ENCODE data around the gene CCDC73.

The CCDC73 gene

DNA sequence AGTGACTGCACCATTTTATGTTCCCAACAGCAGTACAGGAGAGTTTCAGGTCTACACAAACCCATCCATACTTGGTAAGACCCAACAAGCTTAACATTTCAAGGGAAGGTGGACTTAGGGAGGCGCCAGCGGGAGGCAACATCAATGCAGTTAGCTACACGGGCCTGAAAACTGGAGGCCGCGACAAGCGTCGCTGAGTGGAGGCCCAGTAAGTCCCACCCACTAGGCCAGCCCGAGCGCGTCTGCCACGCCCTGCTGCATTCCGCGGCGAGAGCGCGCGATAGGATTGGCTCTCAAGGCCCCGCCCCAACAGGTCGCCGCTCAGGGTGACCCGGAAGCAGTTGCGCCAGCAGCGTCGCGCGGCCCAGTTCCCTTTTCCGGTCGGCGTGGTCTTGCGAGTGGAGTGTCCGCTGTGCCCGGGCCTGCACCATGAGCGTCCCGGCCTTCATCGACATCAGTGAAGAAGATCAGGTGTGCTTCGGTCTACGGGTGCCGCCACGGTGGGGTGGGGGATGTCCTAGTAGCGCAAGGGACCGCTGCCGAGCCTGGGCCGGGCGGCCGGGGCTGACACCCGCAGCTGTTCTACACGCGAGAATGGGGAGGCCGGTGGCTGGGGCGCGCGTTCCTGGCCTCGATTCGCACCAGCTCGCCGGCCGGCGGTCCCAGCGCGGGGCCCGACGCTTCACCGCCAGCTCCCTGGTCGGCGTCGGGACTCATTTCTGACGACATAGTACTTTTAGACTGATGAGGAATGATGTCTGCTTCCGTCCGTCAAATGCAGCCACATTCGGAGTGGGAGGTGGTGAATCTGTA, 210.8 kb downstream of the CCDC73 start, which contains the start of gene EIF3M:
Gene EIF3M, plus strand, starts transcription at position 373 of the 813 bp plus-strand sequence. Its CDS starts 57 bp downstream, at position 430.
- DNase-seq: peak; percentile 79

DNA sequence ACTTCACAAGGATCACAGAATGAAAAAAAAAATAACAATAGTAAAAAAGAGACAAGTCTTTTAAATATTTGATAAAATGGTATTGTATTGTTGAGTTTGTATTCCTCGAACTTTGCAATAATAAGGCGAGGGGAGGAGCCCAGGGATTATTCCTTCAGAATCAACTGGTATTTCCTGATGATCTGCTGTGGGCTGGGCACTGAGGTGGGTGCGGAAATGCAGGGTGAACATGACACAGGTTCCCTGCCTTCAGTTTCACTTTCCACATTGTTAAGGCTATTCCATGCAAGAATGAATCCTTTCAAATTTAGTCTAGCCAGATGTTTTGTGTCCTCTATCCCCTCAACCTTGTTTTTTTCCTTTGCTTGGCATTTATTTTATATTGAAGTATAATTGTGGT, 212.9 kb downstream of the CCDC73 start:
- DNase-seq: no peak

DNA sequence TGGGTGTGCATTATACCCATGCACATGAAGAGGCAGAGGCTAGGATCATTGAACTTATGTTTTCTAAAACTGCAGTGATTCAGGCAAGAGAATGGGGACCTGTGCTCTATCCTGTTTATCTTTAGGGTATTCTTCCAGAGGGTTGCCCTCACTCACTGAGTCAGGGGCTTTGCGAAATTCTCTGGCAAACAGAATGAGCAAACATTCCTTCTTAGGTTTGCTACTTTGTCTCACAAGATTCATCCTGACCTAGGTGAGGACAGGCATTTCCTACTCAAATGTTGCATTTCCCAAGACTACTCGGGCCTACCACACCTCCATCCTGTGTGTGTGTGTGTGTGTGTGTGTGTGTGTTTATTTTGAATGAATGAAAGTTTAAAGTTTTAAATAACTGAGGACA, 213.5 kb downstream of the CCDC73 start:
- DNase-seq: no peak

DNA sequence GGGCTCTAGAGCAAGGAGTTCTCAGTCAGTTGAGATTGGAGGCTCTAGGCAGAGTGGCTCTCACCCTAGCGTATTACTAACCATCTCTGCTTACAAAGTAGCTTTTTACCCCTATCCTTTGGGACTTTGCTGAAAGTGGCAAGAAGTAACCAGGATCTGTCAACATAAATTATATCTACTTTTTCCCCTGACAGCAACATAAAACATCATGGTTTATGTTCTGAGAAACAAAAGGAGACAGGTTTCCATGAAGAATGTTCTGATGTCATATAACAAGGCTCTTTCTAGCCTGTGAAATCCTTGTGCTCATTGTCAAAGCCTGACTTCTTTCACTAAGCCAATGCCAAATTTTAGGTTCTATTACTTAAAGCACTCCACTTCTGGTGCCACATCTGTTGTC, 218.0 kb downstream of the CCDC73 start:
- no peak for DNase-seq

DNA sequence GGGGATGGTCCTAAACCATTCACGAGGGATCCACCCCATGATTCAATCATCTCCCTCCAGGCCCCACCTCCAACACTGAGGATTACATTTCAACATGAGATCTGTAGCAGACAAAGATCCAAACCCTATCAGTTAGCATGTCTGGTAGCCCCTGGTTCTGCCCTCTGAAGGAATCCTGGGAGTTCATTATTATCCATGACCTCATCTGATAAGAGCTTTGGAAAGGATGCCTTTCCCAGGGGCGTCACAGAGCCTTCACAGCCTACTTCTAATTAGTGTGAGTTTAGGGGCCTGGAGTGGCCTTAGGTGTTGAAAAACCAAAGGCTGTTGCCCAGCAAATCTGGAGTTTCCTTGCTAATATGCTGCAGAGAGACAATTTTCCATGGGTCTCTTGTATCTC, 219.4 kb downstream of the CCDC73 start:
- no peak for DNase-seq

DNA sequence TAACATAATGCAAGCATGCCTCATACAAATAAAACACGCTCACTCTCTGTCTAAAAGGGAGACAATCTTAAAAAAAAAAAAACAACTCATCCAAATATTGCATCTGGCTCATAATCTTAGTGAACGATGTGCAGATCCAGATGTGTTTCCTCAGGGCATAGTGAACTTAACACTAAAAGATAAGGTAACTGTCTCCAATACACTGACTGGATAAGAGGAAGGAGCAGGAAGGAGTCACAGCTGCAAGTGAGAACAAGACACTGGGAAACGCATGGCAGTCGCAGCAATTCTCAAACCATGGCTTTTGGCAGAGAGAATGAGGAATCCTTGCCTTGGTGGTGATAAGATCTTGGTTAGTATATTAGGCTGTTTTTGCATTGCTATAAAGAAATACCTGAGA, 220.0 kb downstream of the CCDC73 start:
- no peak for DNase-seq

DNA sequence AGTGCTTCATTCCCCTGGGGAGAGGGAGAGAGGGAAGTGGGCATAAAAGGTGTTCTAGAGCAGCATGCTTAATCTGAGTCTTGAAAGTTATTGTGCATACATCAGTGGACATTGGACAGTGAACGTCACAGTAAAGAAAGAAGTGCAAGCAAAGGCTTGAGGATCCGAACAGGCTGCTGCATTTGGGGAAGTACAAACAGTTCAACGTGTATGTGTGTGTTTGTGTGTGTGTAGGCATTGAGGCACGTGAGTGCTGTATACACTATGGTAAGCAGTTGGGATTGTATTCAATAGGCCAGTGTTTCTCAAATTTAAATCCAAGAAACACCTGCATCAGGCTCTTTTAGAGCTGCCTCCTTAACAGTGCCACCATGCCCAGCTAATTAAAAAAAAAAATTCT, 221.2 kb downstream of the CCDC73 start:
- no peak for DNase-seq

DNA sequence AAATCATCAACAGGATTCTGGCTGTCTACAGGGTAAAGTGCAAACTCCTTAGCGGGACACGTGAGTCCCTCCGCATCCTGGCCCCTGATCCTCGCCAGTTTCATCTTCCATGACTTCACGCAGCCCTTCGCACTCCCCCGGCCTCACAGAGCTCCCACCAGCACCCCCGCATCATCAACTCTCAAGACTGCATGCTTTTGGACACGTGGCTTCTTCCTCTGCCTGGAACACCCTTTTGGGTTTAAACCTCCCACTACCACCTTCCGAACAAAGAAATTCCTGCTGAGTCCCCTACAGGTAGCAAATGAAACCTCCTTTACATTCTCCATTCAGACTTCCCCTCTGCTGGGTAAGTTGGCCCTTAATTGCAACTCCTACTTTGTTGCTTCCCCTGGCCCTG, 223.4 kb downstream of the CCDC73 start:
- DNase-seq: no peak

DNA sequence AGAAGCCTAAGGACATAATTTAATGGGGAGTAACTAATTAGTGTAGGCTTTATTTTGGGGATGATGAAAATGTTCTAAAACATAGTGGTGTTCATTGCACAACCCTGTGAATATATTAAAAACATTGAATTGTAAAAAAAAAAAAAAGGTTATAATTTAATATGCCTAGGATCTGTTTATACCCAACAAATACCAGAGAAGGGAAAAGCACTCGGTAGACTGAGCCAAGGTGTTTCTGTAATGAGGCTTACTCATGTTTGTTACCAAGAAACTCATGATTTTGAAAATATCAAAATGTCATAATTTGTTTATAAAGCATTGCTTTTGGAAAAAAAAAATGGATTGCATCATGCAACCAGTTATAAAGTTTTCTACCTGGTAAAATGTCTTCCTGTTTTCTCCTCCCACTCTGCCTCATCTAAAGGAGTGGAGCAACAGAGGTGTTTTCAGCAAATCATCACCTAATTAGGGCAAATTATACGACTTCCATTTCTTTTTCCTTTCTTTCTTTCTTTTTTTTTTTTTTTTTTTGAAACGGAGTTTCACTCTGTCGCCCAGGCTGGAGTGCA, 225.1 kb downstream of the CCDC73 start:
- no peak for DNase-seq

DNA sequence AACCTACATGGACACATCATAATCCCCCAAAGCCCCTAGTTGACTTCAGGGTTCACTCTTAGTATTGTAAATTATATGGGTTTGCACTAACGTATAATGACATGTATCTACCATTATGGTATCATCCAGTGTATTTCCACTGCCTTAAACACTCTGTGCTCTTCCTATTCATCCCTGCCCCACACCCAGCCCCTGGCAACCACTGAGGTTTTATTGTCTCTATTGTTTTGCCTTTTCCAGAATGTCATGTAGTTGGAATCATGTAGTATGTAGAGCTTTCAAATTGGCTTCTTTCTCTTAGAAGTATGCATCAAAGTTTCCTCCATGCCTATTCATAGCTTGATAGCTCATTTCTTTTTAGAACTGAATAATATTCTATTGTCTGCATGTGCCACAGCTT, 227.3 kb downstream of the CCDC73 start:
- no peak for DNase-seq

DNA sequence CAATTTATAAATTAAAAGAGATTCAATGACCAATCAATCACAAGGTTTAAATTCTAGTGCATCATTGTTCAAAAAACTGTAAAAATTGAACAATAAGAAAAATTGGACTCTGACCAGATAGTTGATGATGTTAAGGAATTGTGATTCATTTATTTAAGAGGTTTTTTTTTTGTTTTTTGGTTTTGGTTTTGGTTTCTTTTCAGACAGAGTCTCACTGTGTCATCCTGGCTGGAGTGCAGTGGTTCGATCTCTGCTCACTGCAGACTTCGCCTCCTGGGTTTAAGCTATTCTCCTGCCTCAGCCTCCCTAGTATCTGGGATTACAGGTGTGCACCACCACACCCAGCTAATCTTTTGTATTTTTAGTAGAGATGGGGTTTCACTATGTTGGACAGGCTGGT, 227.9 kb downstream of the CCDC73 start:
- no peak for DNase-seq

DNA sequence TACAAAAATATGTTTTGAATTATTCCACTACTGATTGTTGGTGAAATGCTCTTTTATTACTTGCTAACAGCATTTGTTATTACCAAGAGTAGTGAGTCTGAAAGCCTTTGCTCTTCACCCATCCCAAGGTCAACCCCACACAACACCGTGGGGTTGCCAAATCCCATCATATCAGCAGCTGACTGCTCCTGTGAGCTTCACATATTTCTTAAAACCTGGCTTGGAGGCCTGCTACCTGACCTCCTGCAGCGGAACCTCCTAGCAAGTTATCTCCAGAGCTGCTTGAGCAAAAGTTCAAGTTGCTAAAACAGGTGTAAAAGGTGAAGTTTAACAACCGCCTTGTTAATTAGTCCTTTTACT, 230.9 kb downstream of the CCDC73 start:
- no peak for DNase-seq

DNA sequence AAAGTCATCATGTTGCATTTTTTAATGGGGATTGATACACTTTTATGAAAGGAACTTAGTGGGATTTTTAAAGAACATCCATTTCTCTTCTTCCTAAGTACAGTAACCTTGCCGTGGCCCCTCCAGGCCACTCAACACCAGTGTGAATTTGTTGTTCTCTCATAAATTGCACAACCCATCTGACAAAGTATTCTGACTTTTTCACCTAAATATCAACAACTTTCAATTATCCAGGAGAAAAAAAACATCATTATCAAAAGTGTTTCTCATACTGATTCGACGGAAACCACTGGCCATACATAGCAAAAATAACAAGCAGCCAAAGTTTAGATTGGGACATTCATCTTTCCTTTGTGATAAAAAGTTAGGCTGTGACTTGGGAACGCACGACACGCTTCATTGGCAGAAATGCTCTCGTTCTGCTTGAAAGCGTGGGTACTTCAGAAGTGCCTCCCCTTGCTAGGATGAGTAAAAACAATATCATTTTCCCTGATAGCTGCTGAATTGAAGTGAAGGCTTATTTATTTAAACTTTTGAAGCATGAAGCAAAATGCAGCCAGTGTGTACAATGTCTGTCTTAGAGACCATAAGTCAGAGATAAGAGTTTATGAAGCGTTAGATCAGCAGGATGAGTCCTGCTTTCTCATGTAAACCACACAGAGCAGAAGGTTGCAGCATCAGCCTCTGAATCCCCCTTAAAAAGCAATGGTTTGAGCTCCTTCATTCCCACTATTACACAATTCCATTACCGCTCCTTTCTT, 231.4 kb downstream of the CCDC73 start:
- peak; percentile 40 for DNase-seq

DNA sequence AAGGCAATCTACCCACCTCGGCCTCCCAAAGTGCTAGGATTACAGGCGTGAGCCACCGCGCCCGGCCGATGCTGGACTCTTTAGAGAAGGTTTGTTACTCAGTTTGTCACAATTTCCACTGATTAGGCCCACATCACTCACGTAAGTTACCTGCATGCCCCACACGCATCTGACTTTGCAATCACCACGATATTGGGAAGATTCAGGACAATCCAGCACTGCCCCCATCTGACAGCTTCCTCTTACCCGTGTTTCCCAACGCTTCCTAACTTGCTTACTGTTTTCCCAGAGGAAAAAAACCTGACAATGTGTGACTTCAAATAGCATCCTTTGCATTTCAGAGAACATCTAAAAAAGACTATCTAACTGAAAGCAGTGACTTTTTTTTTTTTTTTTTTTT, 232.6 kb downstream of the CCDC73 start:
- DNase-seq: no peak

DNA sequence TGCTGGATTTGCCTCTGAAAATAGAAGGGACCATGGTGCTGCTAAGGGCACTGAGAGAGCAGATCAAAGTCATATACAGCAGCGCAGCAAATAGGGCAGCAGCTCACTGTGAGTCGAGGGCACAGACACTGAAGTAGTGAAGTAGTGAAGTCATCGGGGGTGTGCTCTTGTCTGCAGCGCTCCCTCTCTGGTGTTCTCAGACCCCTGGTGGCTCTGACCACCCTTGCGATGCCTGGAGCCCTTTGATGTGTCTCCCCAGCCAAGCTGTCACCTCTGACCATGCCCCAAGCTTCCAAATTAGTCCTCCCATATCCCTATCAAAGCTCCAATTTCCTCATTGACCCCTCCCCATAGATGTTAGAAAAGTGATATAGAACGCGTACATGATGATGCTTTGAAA, 238.6 kb downstream of the CCDC73 start:
- DNase-seq: no peak

DNA sequence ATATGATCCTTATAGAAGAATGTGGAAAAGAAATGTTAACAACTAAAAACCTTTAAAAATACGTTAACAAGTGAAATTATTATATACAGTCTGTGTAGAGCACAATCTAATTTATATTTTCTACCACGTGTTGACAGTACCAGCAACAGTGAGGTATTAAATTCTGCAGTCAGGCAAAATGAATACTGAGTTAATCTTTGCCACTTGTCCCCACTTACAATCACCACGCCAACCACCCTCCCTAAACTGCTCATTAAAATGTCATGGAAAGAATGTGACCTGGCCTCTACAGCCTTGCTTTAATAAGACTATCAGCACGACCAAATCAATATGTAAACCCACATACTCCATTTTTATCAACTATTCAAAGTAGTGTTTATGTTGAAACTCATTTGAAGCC, 239.4 kb downstream of the CCDC73 start:
- DNase-seq: no peak

All from NCI-H187 treated with DMSO at 0.1 percent for 48 hours (cell line).